GM19193 (cell line): ENCODE data around the gene EIF3B.

Experiments
- POLR2A ChIP-seq: IDR thresholded peaks from 4 replicates; pipeline ENCODE4 v1.6.1; 2011; ENCODE audit not compliant: insufficient read depth, insufficient read length; ENCODE audit errors: extremely low read depth

The EIF3B gene

DNA sequence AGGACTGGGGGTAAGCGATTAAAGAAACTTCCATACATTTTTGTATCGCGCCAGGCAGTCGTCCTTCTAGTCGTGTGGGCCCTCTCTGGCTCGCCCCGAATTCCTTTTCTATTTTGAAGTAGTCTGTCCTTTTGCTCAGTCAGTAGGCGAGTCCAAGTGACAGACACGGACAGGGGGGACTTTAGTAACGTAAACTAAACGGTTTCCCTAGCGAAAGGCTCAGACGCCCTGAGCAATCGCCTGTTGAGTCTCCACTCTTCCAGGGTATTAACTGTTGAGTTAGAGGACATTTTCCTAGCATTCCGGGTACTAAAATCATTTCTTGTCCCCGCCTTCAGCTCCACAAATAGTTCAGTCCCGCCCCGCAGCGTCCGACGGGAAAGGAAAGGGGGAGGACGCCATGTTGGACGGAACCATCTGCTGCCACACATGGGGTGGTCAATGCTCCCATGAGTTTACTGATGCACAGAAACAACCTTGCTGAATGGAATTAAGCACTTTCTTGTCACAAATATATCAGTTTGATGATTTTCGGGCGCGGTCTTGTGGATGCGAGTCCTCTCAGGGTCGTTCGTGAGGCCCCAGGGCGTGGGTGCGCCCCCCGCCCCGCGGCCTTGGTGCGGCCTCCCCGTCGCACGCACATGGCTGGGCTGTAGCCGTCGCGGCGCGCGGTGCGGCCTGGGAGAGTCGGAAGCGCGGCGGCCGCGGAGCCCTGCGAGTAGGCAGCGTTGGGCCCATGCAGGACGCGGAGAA lies at the start of gene EIF3B:
EIF3B (plus strand) TSS at position 642 of the 753 bp plus-strand sequence; CDS start at position 737, 95 bp downstream.
- peak; percentile 95 for TF ChIP-seq POLR2A

DNA sequence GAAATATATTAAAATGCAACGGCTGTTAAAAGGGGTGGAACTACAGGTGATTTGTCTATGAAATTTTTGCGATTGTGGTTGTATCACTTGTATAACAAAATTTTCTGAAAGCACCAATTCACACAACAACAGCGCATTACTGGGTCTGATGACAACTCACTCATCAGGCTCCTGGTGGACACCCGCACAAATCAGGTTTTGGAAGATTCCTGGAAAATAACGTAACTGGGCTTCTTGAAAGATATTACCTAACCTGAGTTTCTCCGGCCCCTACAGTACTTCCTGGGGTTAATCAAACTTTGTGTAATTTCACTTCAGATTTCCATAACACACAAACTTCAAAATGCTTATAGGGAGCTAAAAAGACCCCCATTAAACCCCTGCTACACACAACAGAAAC lies 47.9 kb upstream of the EIF3B start:
- TF ChIP-seq POLR2A: no peak

DNA sequence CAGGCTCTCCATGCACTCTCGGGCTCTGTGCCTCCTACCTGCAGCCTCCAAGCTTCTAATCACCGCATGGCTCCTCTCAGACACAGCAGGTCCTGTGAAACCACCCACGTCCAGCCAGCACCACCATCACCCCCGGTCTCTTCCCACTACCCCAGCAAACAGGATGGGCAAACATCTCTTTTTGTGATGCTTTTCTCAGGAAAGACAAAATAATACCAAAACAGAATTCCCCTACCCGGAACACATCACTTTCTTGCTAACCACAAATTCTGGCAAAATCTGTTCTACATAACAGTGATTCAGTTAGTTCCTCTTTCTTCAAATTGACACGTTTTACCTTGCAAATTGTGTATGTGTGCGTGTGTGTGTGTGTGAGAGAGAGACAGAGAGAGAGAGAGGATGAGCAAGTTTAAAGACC lies 46.9 kb upstream of the EIF3B start:
- peak; percentile 32 for TF ChIP-seq POLR2A

DNA sequence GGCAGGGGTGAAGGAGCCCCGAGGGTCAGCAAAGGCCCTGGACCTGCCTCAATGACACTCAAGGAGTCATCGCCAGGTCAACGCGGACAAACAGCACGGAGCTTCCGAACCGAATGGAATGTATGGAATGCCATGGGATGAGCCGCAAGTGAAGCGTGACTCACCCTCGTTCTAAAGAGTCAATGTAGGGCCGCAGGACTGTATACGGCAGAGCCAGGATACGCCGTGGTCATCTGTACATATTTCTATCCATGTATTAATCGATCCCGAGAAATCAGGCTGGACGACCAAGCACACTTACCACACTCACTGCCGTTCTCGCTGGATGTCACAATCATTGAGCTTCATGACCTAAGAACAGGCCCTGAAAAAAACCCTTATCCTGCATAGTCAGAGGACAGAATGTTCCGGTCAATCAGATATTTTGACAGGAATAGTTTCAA lies 44.7 kb upstream of the EIF3B start:
- TF ChIP-seq POLR2A: no peak

GRCh38 chr7:2312267-2312929 lies 42.2 kb upstream of the EIF3B start:
- no peak for TF ChIP-seq POLR2A

DNA sequence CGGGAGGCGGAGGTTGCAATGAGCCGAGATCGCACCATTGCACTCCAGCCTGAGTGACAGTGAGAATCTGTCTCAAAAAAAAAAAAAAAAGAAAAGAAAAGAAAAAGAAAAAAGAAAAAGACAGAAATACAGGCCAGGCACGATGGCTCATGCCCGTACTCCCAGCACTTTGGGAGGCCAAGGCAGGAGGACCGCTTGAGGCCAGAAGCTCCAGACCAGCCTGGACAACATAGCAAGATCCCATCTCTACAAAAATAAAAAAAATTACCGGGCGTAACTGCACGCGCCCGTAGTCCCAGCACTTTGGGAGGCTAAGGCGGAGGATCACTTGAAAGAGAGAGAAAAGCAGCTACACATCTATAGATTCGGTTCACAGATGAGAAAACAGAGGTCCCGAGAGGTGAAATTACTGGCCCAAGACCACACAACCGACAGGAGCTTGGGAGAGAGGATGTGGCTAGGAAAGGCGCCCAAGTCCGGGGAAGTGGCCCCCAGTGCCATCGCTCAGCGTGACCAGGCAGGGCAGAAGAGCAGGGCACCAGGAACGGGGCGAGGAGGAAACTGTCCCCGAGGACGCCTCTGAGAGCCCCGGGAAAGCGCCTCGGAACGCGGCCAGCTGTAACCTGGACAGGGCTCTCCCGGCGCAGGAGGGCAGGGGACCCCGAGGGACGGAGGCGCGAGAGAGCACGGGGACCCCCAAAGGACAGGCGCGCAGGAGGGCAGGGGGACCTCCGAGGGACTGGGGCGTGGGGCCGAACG lies 41.0 kb upstream of the EIF3B start:
- TF ChIP-seq POLR2A: no peak

DNA sequence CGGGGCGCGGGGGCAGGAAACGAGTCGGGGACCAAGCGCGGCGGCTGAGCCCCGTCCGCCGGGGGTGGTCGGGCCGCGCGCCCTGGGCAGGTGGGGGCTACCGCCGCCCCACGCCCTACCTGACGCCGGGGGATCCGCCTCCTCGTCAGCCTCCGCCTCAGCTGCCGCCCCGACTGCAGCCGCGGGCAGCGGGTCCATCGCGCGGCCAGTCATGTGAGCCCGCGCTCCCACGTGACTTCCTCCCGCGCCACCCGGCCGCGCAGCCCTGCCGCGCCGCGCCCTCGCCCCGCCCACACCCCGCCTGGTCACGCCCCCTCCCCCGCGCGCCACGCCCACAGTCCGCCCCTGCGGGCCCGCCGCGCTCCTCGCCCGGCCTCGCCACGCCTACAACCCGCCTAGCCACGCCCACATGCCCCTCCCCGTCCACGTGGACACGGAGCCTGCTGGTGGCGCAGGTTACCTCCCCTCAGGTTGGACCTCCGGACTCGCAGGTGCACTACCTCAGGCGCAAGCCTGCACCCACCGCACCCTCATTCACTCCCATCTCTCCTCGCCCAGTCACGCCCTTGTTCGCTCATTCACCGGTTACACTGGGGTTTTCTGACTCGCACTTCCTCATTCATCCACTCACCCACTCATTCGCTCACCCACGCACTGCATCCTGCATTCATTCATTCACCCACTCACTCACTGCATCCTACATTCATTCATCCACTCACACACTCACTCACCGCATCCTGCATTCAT lies 40.2 kb upstream of the EIF3B start, which contains the start of gene SNX8:
SNX8 (minus strand) TSS at position 233 of the 747 bp plus-strand sequence; CDS start at position 213, 20 bp downstream.
- TF ChIP-seq POLR2A: peak; percentile 78

DNA sequence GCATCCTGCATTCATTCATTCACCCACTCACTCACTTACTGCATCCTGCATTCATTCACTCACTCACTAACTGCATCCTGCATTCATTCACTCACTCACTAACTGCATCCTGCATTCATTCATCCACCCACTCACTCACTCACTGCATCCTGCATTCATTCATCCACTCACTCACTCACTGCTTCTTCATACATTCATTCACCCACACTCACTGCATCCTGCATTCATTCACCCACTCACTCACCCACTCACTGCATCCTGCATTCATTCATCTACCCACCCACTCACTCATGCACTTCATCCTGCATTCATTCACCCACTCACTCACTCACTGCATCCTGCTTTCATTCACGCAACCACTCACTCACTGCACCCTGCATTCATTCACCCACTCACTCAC lies 38.8 kb upstream of the EIF3B start:
- no peak for TF ChIP-seq POLR2A

GRCh38 chr7:2316578-2316977 lies 38.0 kb upstream of the EIF3B start:
- TF ChIP-seq POLR2A: no peak

- TF ChIP-seq POLR2A: no peak
These were observed 36.9 kb upstream of the EIF3B start for GRCh38 chr7:2317556-2318293.

- no peak for TF ChIP-seq POLR2A
These were observed 33.6 kb upstream of the EIF3B start for GRCh38 chr7:2321020-2321419.

- TF ChIP-seq POLR2A: no peak
These were observed 29.5 kb upstream of the EIF3B start for GRCh38 chr7:2325162-2325561.

GRCh38 chr7:2326951-2327350 lies 27.7 kb upstream of the EIF3B start:
- TF ChIP-seq POLR2A: no peak

DNA sequence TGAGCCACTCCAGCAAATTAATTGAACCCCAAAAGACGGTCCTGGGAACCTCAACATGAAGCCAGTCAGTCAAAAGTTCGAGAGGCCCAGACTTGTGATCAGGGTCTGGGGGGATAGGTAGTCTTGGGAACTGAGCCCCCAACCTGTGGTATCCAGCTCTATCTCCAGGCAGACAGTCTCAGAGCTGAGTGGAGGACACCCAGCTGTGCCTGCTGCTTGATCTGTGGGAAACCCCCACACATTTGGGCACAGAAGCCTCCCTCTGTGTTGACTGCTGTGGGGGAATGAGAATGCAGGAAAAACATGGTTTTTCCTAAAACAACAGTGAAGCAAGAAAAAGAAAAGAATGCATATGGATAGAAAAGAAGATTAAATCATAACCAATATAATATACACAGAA lies 24.1 kb upstream of the EIF3B start:
- TF ChIP-seq POLR2A: no peak
